Activated CD8-positive, alpha-beta memory T cell treated with anti-CD3 and anti-CD28 coated beads, Interleukin-2, amount 10 ng/mL, durations not matched to agents 7 days and 5 days (primary cell): Measurements from ENCODE around the gene MTURN. TPM values are rescaled to one million over a fixed set of nuclear protein-coding genes. Genes with fewer than 3 reads are reported as not detected.

ENCODE experiments used
- total RNA-seq, 2 experiments: library from RNA; stranded (reverse); gene quantifications; one replicate each; pipeline ENCODE4 v1.2.3, GENCODE V29; 2021

The MTURN gene
- total RNA-seq, 2 experiments from 2014 or later, result 2.5 to 4.4 TPM

Other genes starting within 250 kb of the MTURN start
- 1 to 10 TPM; 3.5 to 4.9 TPM for gene SCRN1, start 145.2 kb upstream of the MTURN start, total RNA-seq
- gene FKBP14, start 108.3 kb upstream of the MTURN start, total RNA-seq, result 1 to 10 TPM; 5.2 to 6.4 TPM
- 10 to 100 TPM; 10.8 to 10.9 TPM for gene PLEKHA8, start 106.6 kb upstream of the MTURN start, total RNA-seq
- 10 to 100 TPM; 14.0 to 21.3 TPM for gene ZNRF2, start 149.6 kb downstream of the MTURN start, total RNA-seq